ENCODE measurements around the gene FBXL12. TPM values are rescaled to one million over a fixed set of nuclear protein-coding genes. Genes with fewer than 3 reads are reported as not detected.
"Not testable (repeated sequence)": the region's sequence is repeated elsewhere in the genome, so short reads cannot be mapped to it uniquely, and the experiment has no call there.

Gene FBXL12
- polyA plus RNA-seq, 6 donors from 2014 or later = 12.6 to 24.7 (median 13.4) TPM

GRCh38 chr19:9834307-9834725 lies 15.4 kb upstream of the FBXL12 start:
- no peaks in the 10 kb centered on the region for H3K36me3 Mint-ChIP-seq
- H3K4me3 Mint-ChIP-seq = peak overlapping the region; percentile 87 to 98 (median 96)
- no peaks in the 10 kb centered on the region for H3K27me3 Mint-ChIP-seq
- H3K4me1 Mint-ChIP-seq = peaks cover 13 to 18% (median 16%) of the 10 kb centered on the region in 3 donors
- ATAC-seq (ENCODE audit: low read depth in 2 of 2) = no peak
- no peak for DNase-seq
- H3K9me3 Mint-ChIP-seq = no peaks in the 10 kb centered on the region
- H3K27ac Mint-ChIP-seq = peak overlapping the region in 5 of 6 donors; percentile 54 to 98 (median 94)

GRCh38 chr19:9828551-9829063 lies 9.7 kb upstream of the FBXL12 start:
- no peaks in the 10 kb centered on the region for H3K9me3 Mint-ChIP-seq
- H3K4me1 Mint-ChIP-seq = peaks cover 18 to 31% (median 26%) of the 10 kb centered on the region in 3 donors
- peak overlapping the region in 4 of 6 donors; percentile 74 to 91 (median 78) for H3K27ac Mint-ChIP-seq
- no peaks in the 10 kb centered on the region for H3K27me3 Mint-ChIP-seq
- DNase-seq (no peak), ATAC-seq (ENCODE audit: low read depth in 2 of 2) (no peak)
- peak overlapping the region; percentile 93 to 100 (median 100) for H3K4me3 Mint-ChIP-seq
- peaks cover 0 to 4% of the 10 kb centered on the region in 2 donors for H3K36me3 Mint-ChIP-seq

GRCh38 chr19:9827289-9828238 lies 8.7 kb upstream of the FBXL12 start, which contains the start of gene UBL5:
Gene UBL5, plus strand, starts transcription at chr19:9827918. Its CDS starts 420 bp downstream, at chr19:9828338.
- peak; percentile 84 for DNase-seq
- H3K4me1 Mint-ChIP-seq = peaks cover 18 to 32% (median 29%) of the 10 kb centered on the region in 3 donors
- peak within 1 kb of the TSS; percentile 91 to 99 (median 96) for H3K27ac Mint-ChIP-seq
- no peaks in the 10 kb centered on the region for H3K27me3 Mint-ChIP-seq
- ATAC-seq (ENCODE audit: low read depth in 2 of 2) = peak; percentile 98 to 99
- H3K36me3 Mint-ChIP-seq = peaks cover 0 to 4% of the 10 kb centered on the region in 2 donors
- H3K4me3 Mint-ChIP-seq = peak within 1 kb of the TSS; percentile 93 to 100 (median 100)
- peaks cover 0 to 2% (median 0%) of the 10 kb centered on the region in 7 donors for H3K9me3 Mint-ChIP-seq

DNA sequence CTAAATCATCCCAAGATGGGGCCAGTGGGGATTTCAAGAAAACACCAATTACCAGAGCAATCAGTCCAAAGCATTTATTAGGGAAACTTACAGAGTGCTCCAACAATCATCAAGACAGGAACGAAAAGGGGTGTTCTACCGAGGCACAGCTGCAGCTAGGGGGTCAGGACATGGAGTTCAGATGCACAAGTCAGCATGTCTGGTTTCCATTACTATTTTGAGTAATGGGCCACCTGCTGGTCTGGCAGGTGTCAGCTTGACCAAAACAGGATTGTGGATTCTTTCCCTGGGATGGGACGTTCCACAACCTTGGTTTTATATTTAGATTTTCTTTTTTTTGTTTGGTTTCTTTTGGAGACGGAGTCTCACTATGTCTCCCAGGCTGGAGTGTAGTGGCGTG lies 4.9 kb upstream of the FBXL12 start:
- no peak overlapping the region for H3K27ac Mint-ChIP-seq
- no peaks in the 10 kb centered on the region for H3K27me3 Mint-ChIP-seq
- DNase-seq (no peak), ATAC-seq (ENCODE audit: low read depth in 2 of 2) (no peak)
- peaks cover 0 to 4% of the 10 kb centered on the region in 2 donors for H3K36me3 Mint-ChIP-seq
- H3K9me3 Mint-ChIP-seq = peaks cover 0 to 2% (median 0%) of the 10 kb centered on the region in 7 donors
- peak overlapping the region in 3 of 8 donors; percentile 3 to 32 (median 25) for H3K4me3 Mint-ChIP-seq
- peaks cover 21 to 43% (median 32%) of the 10 kb centered on the region in 3 donors for H3K4me1 Mint-ChIP-seq

DNA sequence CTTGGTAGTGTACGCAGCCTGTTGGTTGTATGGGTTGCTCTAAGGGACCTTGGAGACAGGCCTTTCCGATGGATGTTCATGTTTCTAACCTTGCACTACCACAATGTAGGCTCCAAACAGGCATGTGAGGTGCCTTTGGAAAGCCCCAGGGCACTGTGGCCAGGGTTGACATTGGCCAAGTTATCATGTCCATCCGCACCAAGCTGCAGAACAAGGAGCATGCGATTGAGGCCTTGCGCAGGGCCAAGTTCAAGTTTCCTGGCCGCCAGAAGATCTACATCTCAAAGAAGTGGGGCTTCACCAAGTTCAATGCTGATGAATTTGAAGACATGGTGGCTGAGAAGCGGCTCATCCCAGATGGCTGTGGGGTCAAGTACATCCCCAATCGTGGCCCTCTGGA lies 1.2 kb upstream of the FBXL12 start:
- peak overlapping the region in 3 of 6 donors; percentile 28 to 94 (median 91) for H3K27ac Mint-ChIP-seq
- not testable (repeated sequence) for ATAC-seq (ENCODE audit: low read depth in 2 of 2); H3K27me3 Mint-ChIP-seq; DNase-seq
- peaks cover 15 to 38% (median 31%) of the 10 kb centered on the region in 3 donors for H3K4me1 Mint-ChIP-seq
- H3K36me3 Mint-ChIP-seq = peaks cover 10 to 11% of the 10 kb centered on the region in 2 donors
- peak overlapping the region in 6 of 8 donors; percentile 84 to 97 (median 92) for H3K4me3 Mint-ChIP-seq
- peaks cover 0 to 13% (median 6%) of the 10 kb centered on the region in 7 donors for H3K9me3 Mint-ChIP-seq

DNA sequence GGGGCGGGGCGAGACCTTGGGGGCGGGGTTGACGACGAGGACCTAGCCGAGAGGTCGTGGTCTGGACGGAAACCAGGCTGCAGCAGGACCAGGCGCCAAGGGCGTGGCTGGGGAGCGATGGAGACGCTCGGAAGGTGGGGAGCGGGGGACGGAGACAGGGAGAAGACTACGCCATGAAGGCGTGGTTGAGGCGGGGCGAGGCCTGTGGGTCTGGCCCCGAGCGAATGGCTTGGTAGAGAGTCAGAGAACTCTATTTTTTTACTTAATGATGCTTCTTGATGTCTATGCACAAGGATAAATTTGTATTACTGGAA lies 674 bp upstream of the FBXL12 start:
- Mint-ChIP-seq H3K4me1 (peaks cover 15 to 38% (median 31%) of the 10 kb centered on the region in 3 donors), H3K4me3 (peak overlapping the region; percentile 84 to 97 (median 92)), H3K27me3 (no peaks in the 10 kb centered on the region), H3K9me3 (peaks cover 0 to 17% (median 6%) of the 10 kb centered on the region in 7 donors), H3K36me3 (peaks cover 10 to 16% of the 10 kb centered on the region in 2 donors), H3K27ac (peak overlapping the region; percentile 60 to 99 (median 92))
- ATAC-seq (ENCODE audit: low read depth in 2 of 2) (peak in 1 of 2 donors; percentile 1), DNase-seq (no peak)

GRCh38 chr19:9818175-9818733 lies 625 bp downstream of the FBXL12 start:
- peak overlapping the region; percentile 88 to 99 (median 94) for H3K27ac Mint-ChIP-seq
- H3K27me3 Mint-ChIP-seq = no peaks in the 10 kb centered on the region
- H3K4me1 Mint-ChIP-seq = peaks cover 15 to 39% (median 25%) of the 10 kb centered on the region in 3 donors
- peaks cover 14 to 23% of the 10 kb centered on the region in 2 donors for H3K36me3 Mint-ChIP-seq
- H3K9me3 Mint-ChIP-seq = peaks cover 0 to 19% (median 6%) of the 10 kb centered on the region in 7 donors
- no peak for ATAC-seq (ENCODE audit: low read depth in 2 of 2)
- peak overlapping the region; percentile 84 to 97 (median 92) for H3K4me3 Mint-ChIP-seq
- DNase-seq = no peak

GRCh38 chr19:9811139-9811538 lies 7.7 kb downstream of the FBXL12 start:
- Mint-ChIP-seq H3K27me3 (no peaks in the 10 kb centered on the region), H3K4me1 (peaks cover 2 to 5% (median 4%) of the 10 kb centered on the region in 3 donors), H3K4me3 (no peak overlapping the region), H3K36me3 (peaks cover 10 to 21% of the 10 kb centered on the region in 2 donors), H3K27ac (no peak overlapping the region), H3K9me3 (peaks cover 0 to 13% (median 5%) of the 10 kb centered on the region in 7 donors)
- ATAC-seq (ENCODE audit: low read depth in 2 of 2) (no peak), DNase-seq (no peak)

DNA sequence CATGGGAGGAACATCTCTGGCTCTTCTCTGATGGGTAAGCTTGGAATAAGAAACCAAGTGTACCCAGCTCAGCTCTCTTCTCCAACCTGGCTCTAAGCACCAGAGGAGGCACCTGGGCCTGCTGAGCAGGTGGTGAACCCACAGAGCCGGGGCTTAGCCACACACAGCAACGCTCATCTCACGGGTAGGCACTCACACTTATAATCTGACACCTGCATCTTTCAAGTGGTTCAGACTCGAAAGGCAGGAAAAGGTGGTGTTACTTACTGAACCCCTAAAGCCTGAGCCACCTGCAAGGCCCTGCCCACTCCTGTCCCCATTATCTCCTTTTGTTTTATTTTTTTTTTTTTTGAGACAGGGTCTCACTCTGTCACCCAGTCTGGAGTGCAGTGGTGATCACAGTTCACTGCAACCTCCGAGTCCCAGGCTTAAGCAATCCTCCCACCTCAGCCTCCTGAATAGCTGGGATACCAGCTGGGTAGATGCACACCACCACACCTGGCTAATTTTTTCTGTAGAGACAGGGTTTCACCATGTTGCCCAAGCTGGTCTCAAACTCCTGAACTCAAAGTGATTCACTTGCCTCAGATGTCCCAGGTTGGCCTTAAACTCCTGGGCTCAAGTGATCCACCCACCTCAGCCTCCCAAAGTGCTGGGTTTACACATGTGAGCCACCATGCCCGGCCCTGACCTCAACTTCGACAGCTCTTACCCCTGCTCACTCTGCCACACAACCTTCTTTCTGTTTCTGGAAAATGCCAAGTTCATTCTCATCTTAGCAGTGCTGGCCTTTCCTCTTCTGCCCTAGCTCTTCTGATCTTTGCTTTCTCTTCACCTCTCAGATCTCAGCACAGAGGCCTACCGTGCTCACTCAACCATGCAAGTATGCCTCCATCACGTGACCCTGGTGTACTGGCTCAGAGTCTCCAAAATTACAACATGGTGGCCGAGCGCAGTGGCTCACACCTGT lies 9.7 kb downstream of the FBXL12 start:
- no peak for ATAC-seq (ENCODE audit: low read depth in 2 of 2)
- Mint-ChIP-seq H3K36me3 (peaks cover 8 to 13% of the 10 kb centered on the region in 2 donors), H3K27ac (peak overlapping the region in 3 of 6 donors; percentile 62 to 85 (median 74)), H3K27me3 (no peaks in the 10 kb centered on the region), H3K4me1 (peaks cover 2 to 5% (median 4%) of the 10 kb centered on the region in 3 donors), H3K4me3 (no peak overlapping the region), H3K9me3 (peaks cover 0 to 4% (median 0%) of the 10 kb centered on the region in 7 donors)
- DNase-seq = no peak

DNA sequence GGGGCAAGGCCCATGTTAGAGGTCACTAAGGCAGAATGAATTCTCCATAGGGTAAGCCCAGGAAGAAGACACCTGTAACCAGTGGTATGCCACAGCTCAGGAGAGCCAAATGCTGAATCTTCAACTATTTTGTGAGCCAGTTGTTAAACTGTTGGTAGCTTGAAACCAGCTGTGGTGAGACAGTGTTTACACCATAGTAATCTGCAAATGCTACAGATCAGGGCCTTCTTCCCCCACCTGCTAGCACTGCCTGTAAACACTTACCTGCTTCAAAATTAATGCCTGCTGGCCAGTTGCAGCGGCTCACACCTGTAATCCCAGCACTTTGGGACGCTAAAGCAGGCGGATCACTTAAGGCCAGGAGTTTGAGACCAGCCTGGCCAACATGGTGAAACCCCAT lies 12.1 kb downstream of the FBXL12 start:
- H3K27ac Mint-ChIP-seq = no peak overlapping the region
- H3K4me1 Mint-ChIP-seq = peaks cover 0 to 5% (median 4%) of the 10 kb centered on the region in 3 donors
- no peaks in the 10 kb centered on the region for H3K27me3 Mint-ChIP-seq
- no peak for DNase-seq
- H3K9me3 Mint-ChIP-seq = no peaks in the 10 kb centered on the region
- no peak for ATAC-seq (ENCODE audit: low read depth in 2 of 2)
- H3K4me3 Mint-ChIP-seq = no peak overlapping the region
- peaks cover 4 to 8% of the 10 kb centered on the region in 2 donors for H3K36me3 Mint-ChIP-seq

GRCh38 chr19:9801976-9802375 lies 16.9 kb downstream of the FBXL12 start:
- Mint-ChIP-seq H3K4me1 (no peaks in the 10 kb centered on the region), H3K27me3 (no peaks in the 10 kb centered on the region), H3K9me3 (no peaks in the 10 kb centered on the region), H3K27ac (peak overlapping the region in 1 of 6 donors; percentile 87), H3K36me3 (no peaks in the 10 kb centered on the region), H3K4me3 (no peak overlapping the region)
- ATAC-seq (ENCODE audit: low read depth in 2 of 2) (no peak), DNase-seq (no peak)

DNA sequence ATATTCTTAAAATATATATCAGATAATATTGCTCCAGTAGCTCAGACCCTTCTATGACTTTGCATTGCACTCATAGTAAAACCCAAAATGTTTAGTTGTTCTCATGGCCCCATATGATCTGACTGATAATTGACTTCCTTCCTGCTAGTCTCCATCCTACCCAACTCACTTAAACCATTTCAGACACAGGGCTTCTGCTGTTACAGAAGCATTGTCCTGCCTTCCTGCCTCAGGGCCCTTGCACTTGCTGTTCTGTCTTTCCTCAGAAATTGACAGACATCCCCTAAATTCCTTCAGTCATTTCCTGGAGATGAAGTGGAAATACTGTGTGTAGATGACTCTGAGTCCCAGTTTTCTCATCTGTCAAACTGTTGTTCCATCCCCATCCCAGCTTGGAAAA lies 19.7 kb downstream of the FBXL12 start:
- no peaks in the 10 kb centered on the region for H3K27me3 Mint-ChIP-seq
- H3K4me3 Mint-ChIP-seq = no peak overlapping the region
- no peak for ATAC-seq (ENCODE audit: low read depth in 2 of 2)
- H3K36me3 Mint-ChIP-seq = no peaks in the 10 kb centered on the region
- H3K9me3 Mint-ChIP-seq = no peaks in the 10 kb centered on the region
- no peak overlapping the region for H3K27ac Mint-ChIP-seq
- peaks cover 0 to 7% (median 0%) of the 10 kb centered on the region in 3 donors for H3K4me1 Mint-ChIP-seq
- DNase-seq = no peak

Data from naive B cell (primary cell).